NOMO-1 treated with DMSO at 0.1 percent for 48 hours (cell line): ENCODE results near the gene TMEM214.

Source experiments
- DNase-seq: peaks from one replicate; lab custom pipeline; 2025; ENCODE audit not compliant: unreplicated experiment; lab: John Stamatoyannopoulos, UW

TMEM214 gene

DNA sequence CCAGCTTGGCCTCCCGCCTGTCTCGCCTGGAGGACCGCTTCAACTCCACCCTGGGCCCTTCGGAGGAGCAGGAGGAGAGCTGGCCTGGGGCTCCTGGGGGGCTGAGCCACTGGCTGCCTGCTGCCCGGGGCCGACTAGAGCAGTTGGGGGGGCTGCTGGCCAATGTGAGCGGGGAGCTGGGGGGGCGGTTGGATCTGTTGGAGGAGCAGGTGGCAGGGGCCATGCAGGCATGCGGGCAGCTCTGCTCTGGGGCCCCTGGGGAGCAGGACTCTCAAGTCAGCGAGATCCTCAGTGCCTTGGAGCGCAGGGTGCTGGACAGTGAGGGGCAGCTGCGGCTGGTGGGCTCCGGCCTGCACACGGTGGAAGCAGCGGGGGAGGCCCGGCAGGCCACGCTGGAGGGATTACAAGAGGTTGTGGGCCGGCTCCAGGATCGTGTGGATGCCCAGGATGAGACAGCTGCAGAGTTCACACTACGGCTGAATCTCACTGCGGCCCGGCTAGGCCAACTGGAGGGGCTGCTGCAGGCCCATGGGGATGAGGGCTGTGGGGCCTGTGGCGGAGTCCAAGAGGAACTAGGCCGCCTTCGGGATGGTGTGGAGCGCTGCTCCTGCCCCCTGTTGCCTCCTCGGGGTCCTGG, 50.1 kb downstream of the TMEM214 start:
- no peak for DNase-seq

GRCh38 chr2:27083410-27084296, 50.9 kb downstream of the TMEM214 start:
- no peak for DNase-seq

DNA sequence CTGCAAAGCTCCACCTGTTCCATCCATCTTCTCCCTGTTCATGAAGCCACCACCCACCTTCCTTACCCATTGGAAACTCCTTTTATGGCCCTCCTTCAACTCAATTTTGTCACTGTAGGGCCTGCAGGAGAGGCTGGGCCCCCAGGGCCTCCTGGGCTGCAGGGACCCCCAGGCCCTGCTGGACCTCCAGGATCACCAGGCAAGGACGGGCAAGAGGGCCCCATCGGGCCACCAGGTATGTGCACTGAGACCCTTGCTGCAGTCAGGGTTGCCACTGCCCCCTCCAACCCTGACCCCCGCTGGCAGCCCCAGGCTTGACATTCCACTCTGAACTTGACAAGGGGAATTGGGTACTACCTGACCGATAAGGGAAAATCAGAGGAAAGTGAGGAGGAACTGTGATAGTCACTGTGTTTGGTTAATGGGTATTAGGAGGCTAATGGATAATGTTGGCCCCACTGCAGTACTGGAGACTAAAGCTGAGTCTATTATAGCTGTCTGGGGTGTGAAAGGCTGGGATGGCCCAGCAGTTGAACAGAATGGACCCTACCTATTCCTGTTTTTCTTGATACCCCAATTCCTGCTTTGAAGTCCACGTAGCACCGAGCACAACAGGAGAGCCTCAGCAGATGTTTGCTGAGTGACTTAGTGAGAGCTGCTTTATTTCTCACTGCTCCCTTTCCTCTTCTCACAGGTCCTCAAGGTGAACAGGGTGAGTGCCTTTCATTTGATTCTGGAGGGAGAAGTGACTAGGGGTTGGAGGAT, 51.7 kb downstream of the TMEM214 start:
- DNase-seq, result no peak

- DNase-seq, result no peak
These were observed 52.4 kb downstream of the TMEM214 start for GRCh38 chr2:27085062-27085672.

DNA sequence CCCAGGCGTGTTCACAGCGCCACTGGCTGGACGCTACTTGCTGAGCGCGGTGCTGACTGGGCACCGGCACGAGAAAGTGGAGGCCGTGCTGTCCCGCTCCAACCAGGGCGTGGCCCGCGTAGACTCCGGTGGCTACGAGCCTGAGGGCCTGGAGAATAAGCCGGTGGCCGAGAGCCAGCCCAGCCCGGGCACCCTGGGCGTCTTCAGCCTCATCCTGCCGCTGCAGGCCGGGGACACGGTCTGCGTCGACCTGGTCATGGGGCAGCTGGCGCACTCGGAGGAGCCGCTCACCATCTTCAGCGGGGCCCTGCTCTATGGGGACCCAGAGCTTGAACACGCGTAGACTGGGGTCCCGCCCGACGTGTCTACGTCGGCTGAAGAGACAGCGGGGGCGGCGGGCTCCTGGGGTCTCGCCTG, 52.9 kb downstream of the TMEM214 start:
- peak; percentile 15 for DNase-seq

DNA sequence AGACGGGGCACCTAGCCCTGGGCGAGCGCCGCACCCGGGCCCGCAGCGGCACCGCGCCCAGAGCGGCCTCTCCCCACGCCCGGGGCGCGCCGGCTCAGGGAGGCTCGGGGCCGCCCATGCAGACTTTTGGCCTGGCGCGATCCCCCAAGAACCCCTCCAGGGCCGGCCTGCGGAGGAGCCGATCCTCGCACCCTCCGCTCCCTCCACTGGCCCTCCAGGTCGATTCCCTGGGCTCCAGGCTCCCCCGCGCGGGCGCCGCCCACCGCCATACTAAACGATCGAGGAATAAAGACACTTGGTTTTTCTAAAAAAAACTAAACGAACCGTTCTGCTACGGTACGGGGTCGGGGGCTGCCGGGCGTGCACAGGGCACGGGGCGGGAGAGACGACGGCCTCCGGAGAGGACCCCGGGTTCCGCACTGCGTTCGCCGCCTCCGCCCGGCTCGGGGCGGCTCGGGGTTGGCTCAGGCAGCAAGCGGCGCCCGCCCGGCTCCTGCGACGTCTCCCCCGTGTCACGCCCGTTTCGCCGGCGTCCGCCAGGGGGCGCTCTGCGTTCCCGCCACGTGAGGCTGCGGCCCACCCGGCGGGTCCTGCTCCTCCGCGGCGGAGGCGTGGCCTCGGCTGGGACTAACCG, 53.4 kb downstream of the TMEM214 start:
- DNase-seq, result peak; percentile 88

- no peak for DNase-seq
These were observed 54.2 kb downstream of the TMEM214 start, which contains the start of gene KHK for GRCh38 chr2:27086724-27087593. Gene KHK (plus strand): TSS chr2:27086772. CDS start chr2:27087260, 488 bp downstream.

- no peak for DNase-seq
These were observed 55.2 kb downstream of the TMEM214 start for GRCh38 chr2:27087823-27088410.

DNA sequence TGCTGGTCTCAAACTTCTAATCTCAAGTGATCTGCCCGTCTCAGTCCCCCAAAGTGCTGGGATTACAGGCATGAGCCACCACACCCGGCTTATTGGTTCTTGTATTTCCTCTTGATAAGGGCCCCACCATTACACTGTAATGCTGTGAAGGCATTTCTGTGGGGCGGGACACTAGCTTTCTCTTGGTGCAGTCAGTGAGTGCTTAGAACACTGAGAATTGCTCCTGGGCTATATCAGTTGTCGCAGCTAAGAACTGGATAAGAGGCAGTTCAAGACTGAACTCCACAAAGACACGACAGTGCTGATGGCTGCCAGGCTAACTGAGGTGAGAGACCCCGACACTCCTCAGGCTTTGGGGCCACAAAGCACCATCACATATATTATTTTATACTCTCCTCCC, 55.9 kb downstream of the TMEM214 start:
- DNase-seq, result no peak

DNA sequence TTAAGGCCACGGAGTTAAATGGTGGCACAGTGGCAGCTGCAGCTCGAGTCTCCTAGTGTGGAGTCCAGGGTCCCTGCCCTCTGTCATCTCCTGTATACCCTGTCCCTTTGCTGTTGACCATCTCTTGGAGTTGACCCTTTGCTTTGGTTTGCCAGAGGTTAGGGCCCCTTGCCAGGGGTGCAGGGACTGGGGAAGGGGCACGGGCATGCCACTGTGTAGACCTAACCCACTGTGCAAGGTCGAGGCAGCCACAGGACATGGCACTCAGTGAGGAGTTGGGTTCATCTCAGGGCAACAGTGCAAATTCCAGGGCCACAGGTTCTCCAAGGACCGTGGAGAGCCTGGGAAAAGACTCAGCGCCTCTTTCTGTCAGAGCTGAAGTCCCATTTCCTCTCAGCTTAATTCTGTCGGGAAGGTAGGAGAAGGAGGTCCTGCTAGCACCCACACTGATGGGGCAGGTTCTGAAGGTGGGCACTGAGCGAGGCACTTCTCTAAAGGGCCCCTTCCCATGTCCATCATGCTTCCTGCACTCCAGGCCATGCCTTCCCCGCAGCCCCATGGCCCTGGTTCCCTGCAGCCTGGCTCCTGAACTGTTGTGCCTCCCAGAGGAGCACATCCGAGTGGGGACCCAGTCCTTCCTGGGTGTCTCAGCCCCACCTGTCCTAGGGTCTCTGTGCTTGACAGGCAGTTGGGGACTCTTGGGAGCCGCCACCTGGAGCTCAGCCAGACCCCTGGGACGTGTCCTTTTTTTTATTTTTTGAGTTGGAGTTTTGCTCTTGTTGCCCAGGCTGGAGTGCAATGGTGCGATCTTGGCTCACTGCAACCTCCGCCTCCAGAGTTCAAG, 56.6 kb downstream of the TMEM214 start:
- DNase-seq, result no peak
